WTC11 (cell line): Measurements from ENCODE around the gene SLC25A19. TPM values are rescaled to one million over a fixed set of nuclear protein-coding genes. Genes with fewer than 3 reads are reported as not detected.
A peak's percentile ranks its signal among the peaks of the same experiment; 100 is the strongest.

Experiments used
- ATAC-seq: fragments of 200-7000 bp; cut with Tn5 transposase; 2 replicates; pipeline ENCODE4 v1.10.0; 2021; ENCODE audit warnings: mild to moderate bottlenecking, moderate library complexity
- CTCF ChIA-PET: fragments of 300-600 bp; sonication (Branson Sonifier 250); formaldehyde crosslinking; loops from one replicate; lab custom pipeline; 2021; ENCODE audit warnings: antibody characterized with exemption; lab: Charles Lee
- POLR2A ChIA-PET: fragments of 350-600 bp; sonication (Branson Sonifier 250); formaldehyde crosslinking; loops from one replicate; lab custom pipeline; 2021; ENCODE audit warnings: antibody characterized with exemption; lab: Charles Lee
- DNase-seq: peaks from one replicate; pipeline ENCODE4 v3.0.0; 2021; ENCODE audit warnings: low spot score
- H3K27ac Mint-ChIP-seq: 2 replicates; pipeline ENCODE4 v1.8.0; 2021; ENCODE audit warnings: mixed read lengths
- H3K27me3 Mint-ChIP-seq: 2 replicates; pipeline ENCODE4 v1.8.0; 2021; ENCODE audit warnings: low read depth, mild to moderate bottlenecking, moderate library complexity, mixed read lengths
- H3K36me3 Mint-ChIP-seq: 2 replicates; pipeline ENCODE4 v1.8.0; 2021; ENCODE audit warnings: mixed read lengths
- H3K4me1 Mint-ChIP-seq: 2 replicates; pipeline ENCODE4 v1.8.0; 2022; ENCODE audit warnings: mixed read lengths
- H3K4me3 Mint-ChIP-seq: 2 replicates; pipeline ENCODE4 v1.8.0; 2021; ENCODE audit warnings: mild to moderate bottlenecking, moderate library complexity, mixed read lengths
- H3K9me3 Mint-ChIP-seq: 2 replicates; pipeline ENCODE4 v1.8.0; 2021; ENCODE audit warnings: mixed read lengths
- ATF3 ChIP-seq: sonication (generic); formaldehyde crosslinking; conservative IDR thresholded peaks from 2 replicates; pipeline ENCODE4 v1.8.1; 2022; ENCODE audit warnings: mild to moderate bottlenecking, missing genetic modification reagents
- ATF6 ChIP-seq: sonication (generic); formaldehyde crosslinking; IDR thresholded peaks from 2 replicates; pipeline ENCODE4 v1.8.1; 2023; ENCODE audit warnings: mild to moderate bottlenecking, missing genetic modification reagents
- CREB1 ChIP-seq: sonication (generic); formaldehyde crosslinking; IDR thresholded peaks from 2 replicates; pipeline ENCODE4 v1.8.0; 2023; ENCODE audit warnings: mild to moderate bottlenecking, missing genetic modification reagents
- FOXP4 ChIP-seq: sonication (generic); formaldehyde crosslinking; IDR thresholded peaks from 2 replicates; pipeline ENCODE4 v1.8.0; 2022; ENCODE audit warnings: mild to moderate bottlenecking, missing genetic modification reagents
- GRHL2 ChIP-seq: fragments of 250-450 bp; sonication (Bioruptor Pico); IDR thresholded peaks from 2 replicates; pipeline ENCODE4 v1.8.0; 2022; ENCODE audit warnings: mild to moderate bottlenecking, moderate library complexity; ENCODE audit not compliant: insufficient replicate concordance, severe bottlenecking
- GTF2I ChIP-seq: fragments of 250-450 bp; sonication (Bioruptor Pico); conservative IDR thresholded peaks from 2 replicates; pipeline ENCODE4 v1.4.0; 2021; ENCODE audit warnings: mild to moderate bottlenecking
- IRF1 ChIP-seq: sonication (generic); formaldehyde crosslinking; IDR thresholded peaks from 2 replicates; pipeline ENCODE4 v1.8.0; 2023; ENCODE audit warnings: missing genetic modification reagents
- MAX ChIP-seq: sonication (generic); formaldehyde crosslinking; IDR thresholded peaks from 2 replicates; pipeline ENCODE4 v1.8.0; 2022; ENCODE audit warnings: mild to moderate bottlenecking, missing genetic modification reagents
- NFYB ChIP-seq: sonication (generic); formaldehyde crosslinking; conservative IDR thresholded peaks from 2 replicates; pipeline ENCODE4 v1.8.0; 2022; ENCODE audit warnings: low read depth, missing genetic modification reagents
- RELA ChIP-seq: sonication (generic); formaldehyde crosslinking; IDR thresholded peaks from 2 replicates; pipeline ENCODE4 v1.8.1; 2022; ENCODE audit warnings: missing genetic modification reagents, mild to moderate bottlenecking, borderline replicate concordance
- RORB ChIP-seq: fragments of 250-450 bp; sonication (Bioruptor Pico); IDR thresholded peaks from 2 replicates; pipeline ENCODE4 v1.9.0; 2021; ENCODE audit warnings: mild to moderate bottlenecking
- ZNF121 ChIP-seq: sonication (generic); formaldehyde crosslinking; IDR thresholded peaks from 2 replicates; pipeline ENCODE4 v1.8.0; 2023; ENCODE audit warnings: missing genetic modification reagents
- ZNF138 ChIP-seq: sonication (generic); formaldehyde crosslinking; conservative IDR thresholded peaks from 2 replicates; pipeline ENCODE4 v1.8.1; 2022; ENCODE audit warnings: mild to moderate bottlenecking, moderate library complexity, missing genetic modification reagents
- ZNF281 ChIP-seq: sonication (generic); formaldehyde crosslinking; IDR thresholded peaks from 2 replicates; pipeline ENCODE4 v1.8.0; 2023; ENCODE audit warnings: mild to moderate bottlenecking, missing genetic modification reagents
- ZNF423 ChIP-seq: fragments of 250-450 bp; sonication (Bioruptor Pico); IDR thresholded peaks from 2 replicates; pipeline ENCODE4 v2.1.2; 2022; ENCODE audit warnings: mild to moderate bottlenecking, moderate library complexity
- total RNA-seq: library from RNA; stranded (reverse); gene quantifications from 3 replicates; pipeline ENCODE4 v1.2.3, GENCODE V29; 2021
- TF ChIP-seq, protein P1 (sequence below): fragments of 250-450 bp; sonication (Bioruptor Pico); IDR thresholded peaks from 2 replicates; pipeline ENCODE4 v2.1.2; 2022; ENCODE audit warnings: mild to moderate bottlenecking, moderate library complexity

The SLC25A19 gene
- total RNA-seq, 1 experiment from 2014 or later: 27.7 TPM

DNA sequence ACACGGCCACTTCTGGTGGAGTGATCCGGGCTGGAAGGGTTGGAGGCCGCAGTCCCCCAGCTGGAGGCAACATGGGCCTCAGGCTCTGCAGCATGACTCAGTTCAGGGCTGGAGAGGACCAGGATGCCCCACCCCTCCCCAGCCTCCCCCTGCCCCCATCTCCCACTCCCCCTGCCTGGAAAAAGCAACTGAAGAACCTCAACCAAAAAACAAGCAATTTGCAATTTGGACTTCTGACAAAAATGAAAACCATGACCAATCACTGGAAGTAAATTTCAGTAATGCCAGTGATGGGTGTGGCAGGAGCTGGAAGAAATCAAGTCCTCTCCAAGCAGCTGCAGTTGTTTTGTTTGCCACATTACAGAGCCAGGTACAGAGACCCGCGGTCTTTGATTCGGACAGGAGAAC is 11.6 kb downstream of the SLC25A19 start:
- H3K4me1 Mint-ChIP-seq: no peaks in the 10 kb centered on the region
- H3K36me3 Mint-ChIP-seq: peaks cover 27% of the 10 kb centered on the region
- no peaks in the 10 kb centered on the region for H3K9me3 Mint-ChIP-seq
- H3K27me3 Mint-ChIP-seq: no peaks in the 10 kb centered on the region
- TF ChIP-seq ATF3 (CRISPR knock-in tag): no peak
- ATAC-seq (no peak), DNase-seq (no peak)
- H3K4me3 Mint-ChIP-seq: no peak overlapping the region
- no peak overlapping the region for H3K27ac Mint-ChIP-seq
- ChIA-PET CTCF (interaction anchor here (0.7 to 2.2 kb wide), 5 partner anchors 11 to 316 kb away, joined by 3 to 10 read pairs (median 5); partner anchors contain the start of gene SLC25A19), POLR2A (no interaction called here)

DNA sequence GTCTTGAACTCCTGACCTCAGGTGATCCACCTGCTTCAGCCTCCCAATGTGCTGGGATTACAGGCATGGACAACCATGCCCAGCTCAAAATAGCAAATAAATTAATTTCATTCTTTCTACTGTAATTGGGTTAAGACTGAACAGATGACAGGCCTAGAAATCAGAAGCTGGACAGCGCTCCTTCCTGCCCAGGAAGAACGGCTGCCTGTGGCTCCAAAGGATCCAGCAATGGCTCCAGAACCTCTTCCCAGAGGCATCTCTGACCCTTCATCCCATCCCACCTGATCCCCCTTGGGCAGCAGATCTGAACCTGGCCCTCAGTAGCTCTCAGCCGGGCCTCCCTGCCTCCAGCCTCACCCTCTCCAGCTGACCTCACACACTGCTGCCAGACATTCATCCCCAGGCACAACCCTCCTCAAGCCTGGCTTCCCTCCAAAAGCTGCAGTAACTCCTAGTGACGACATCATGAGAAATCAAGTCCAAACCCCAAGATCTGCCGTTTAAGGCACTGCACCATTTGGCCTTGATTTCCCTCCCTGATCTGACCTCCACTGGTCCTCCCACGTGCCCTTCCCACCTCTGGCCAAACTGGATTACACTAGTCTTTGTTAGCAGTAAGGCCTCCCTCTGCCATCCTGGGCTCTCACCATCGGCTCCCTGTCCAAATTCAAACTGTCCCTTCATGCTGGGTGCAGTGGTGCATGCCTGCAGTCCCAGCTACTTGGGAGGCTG is 15.1 kb downstream of the SLC25A19 start:
- ChIA-PET CTCF (interaction anchor here (1.7 kb wide), 1 partner anchor 15 kb away, joined by 6 read pairs; the partner anchor contains the start of gene SLC25A19), POLR2A (interaction anchor here (1.2 kb wide), 1 partner anchor 15 kb away, joined by 4 read pairs; the partner anchor contains the start of gene SLC25A19)
- no peak for ATAC-seq
- Mint-ChIP-seq H3K27ac (no peak overlapping the region), H3K4me3 (no peak overlapping the region), H3K36me3 (peaks cover 20% of the 10 kb centered on the region), H3K27me3 (no peaks in the 10 kb centered on the region), H3K4me1 (peaks cover 8% of the 10 kb centered on the region), H3K9me3 (no peaks in the 10 kb centered on the region)
- no peak for DNase-seq
- TF ChIP-seq GTF2I (no peak), ZNF121 (CRISPR knock-in tag) (no peak), CREB1 (no peak)

GRCh38 chr17:75272848-75273184 is 16.4 kb downstream of the SLC25A19 start:
- Mint-ChIP-seq H3K9me3 (no peaks in the 10 kb centered on the region), H3K36me3 (peaks cover 20% of the 10 kb centered on the region), H3K27me3 (no peaks in the 10 kb centered on the region), H3K27ac (peak overlapping the region; percentile 26; the same call in 1 of the 2 replicates), H3K4me3 (peak overlapping the region; percentile 79), H3K4me1 (peaks cover 15% of the 10 kb centered on the region)
- DNase-seq (no peak), ATAC-seq (no peak)
- no peak for TF ChIP-seq ZNF138 (CRISPR knock-in tag)
- TF ChIP-seq GRHL2 (CRISPR knock-in tag): no peak
- no peak for TF ChIP-seq ZNF423 (CRISPR knock-in tag)
- TF ChIP-seq ATF6 (CRISPR knock-in tag): no peak
- TF ChIP-seq, protein P1, sequence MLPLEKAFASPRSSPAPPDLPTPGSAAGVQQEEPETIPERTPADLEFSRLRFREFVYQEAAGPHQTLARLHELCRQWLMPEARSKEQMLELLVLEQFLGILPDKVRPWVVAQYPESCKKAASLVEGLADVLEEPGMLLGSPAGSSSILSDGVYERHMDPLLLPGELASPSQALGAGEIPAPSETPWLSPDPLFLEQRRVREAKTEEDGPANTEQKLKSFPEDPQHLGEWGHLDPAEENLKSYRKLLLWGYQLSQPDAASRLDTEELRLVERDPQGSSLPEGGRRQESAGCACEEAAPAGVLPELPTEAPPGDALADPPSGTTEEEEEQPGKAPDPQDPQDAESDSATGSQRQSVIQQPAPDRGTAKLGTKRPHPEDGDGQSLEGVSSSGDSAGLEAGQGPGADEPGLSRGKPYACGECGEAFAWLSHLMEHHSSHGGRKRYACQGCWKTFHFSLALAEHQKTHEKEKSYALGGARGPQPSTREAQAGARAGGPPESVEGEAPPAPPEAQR (CRISPR knock-in tag): no peak
- TF ChIP-seq IRF1 (CRISPR knock-in tag): no peak
- no peak for TF ChIP-seq RELA (CRISPR knock-in tag)
- no peak for TF ChIP-seq RORB (CRISPR knock-in tag)
- TF ChIP-seq ATF3 (CRISPR knock-in tag): no peak
- TF ChIP-seq ZNF281 (CRISPR knock-in tag): no peak
- TF ChIP-seq NFYB (CRISPR knock-in tag): no peak
- no peak for TF ChIP-seq FOXP4 (CRISPR knock-in tag)
- TF ChIP-seq MAX (CRISPR knock-in tag): no peak
- TF ChIP-seq CREB1: no peak
- ChIA-PET CTCF (interaction anchor here (0.6 to 8.7 kb wide), 7 partner anchors 11 to 140 kb away, joined by 3 to 155 read pairs (median 32); partner anchors contain the start of genes GGA3, MRPS7 and SLC25A19), POLR2A (interaction anchor here (1.1 kb wide), 1 partner anchor 16 kb away, joined by 3 read pairs; the partner anchor contains the start of gene SLC25A19)
